Measurements from ENCODE around the gene TCEANC. TPM values are rescaled to one million over a fixed set of nuclear protein-coding genes. Genes with fewer than 3 reads are reported as not detected.

TCEANC gene
- total RNA-seq, 2 donors from 2014 or later = 1.8 to 3.6 TPM

DNA sequence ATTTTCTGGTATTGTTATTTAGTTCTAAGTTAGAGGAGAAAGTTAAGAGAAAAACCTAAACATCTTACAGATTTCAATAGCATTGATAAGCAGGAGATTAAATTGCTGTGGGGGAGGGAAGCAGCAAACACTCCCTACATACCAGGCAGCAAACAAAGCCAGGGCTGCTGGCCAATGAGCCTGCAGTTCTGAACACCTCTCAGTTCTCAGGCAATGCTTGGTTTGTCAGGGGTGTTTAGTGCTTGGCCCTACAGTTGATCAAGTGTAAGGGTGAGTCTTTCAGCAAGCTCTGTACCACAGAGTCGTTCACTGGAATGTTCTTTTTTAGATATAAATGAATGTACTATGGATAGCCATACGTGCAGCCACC, 45.0 kb upstream of the TCEANC start:
- 81% methylated on average over 2 of the region's 2 CpGs; no CpG with 5 or more reads in 1 of the 2 experiments for whole genome bisulfite sequencing, 2 experiments (ENCODE audit: insufficient coverage in 1 of 2, insufficient read length in 1 of 2)
- peak overlapping the region; percentile 9 for H3K27ac Mint-ChIP-seq
- H3K4me1 ChIP-seq (ENCODE audit: control insufficient read depth, insufficient read depth, low read length) = peaks cover 6% of the 10 kb centered on the region
- no peak overlapping the region for H3K4me3 Mint-ChIP-seq
- H3K9ac ChIP-seq (ENCODE audit: extremely low read depth, low read length, poor library complexity, severe bottlenecking) = no peak overlapping the region
- H3K36me3 Mint-ChIP-seq (ENCODE audit: low read depth) = no peaks in the 10 kb centered on the region
- H3K27me3 Mint-ChIP-seq (ENCODE audit: insufficient read depth) = no peaks in the 10 kb centered on the region
- no peaks in the 10 kb centered on the region for H3K36me3 ChIP-seq (ENCODE audit: control insufficient read depth, insufficient read depth, low read length)
- no peak overlapping the region for H3K27ac ChIP-seq (ENCODE audit: low read depth, low read length)
- H3K27me3 ChIP-seq (ENCODE audit: control insufficient read depth, insufficient read depth, low read length, poor library complexity, severe bottlenecking) = no peaks in the 10 kb centered on the region
- H3K4me1 Mint-ChIP-seq = peaks cover 13% of the 10 kb centered on the region
- no peak overlapping the region for H3K4me3 ChIP-seq (ENCODE audit: low read length)
- peaks cover 23% of the 10 kb centered on the region for H3K9me3 Mint-ChIP-seq
- DNase-seq = peak; percentile 54
- TF ChIP-seq, protein P1, sequence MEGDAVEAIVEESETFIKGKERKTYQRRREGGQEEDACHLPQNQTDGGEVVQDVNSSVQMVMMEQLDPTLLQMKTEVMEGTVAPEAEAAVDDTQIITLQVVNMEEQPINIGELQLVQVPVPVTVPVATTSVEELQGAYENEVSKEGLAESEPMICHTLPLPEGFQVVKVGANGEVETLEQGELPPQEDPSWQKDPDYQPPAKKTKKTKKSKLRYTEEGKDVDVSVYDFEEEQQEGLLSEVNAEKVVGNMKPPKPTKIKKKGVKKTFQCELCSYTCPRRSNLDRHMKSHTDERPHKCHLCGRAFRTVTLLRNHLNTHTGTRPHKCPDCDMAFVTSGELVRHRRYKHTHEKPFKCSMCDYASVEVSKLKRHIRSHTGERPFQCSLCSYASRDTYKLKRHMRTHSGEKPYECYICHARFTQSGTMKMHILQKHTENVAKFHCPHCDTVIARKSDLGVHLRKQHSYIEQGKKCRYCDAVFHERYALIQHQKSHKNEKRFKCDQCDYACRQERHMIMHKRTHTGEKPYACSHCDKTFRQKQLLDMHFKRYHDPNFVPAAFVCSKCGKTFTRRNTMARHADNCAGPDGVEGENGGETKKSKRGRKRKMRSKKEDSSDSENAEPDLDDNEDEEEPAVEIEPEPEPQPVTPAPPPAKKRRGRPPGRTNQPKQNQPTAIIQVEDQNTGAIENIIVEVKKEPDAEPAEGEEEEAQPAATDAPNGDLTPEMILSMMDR (conservative IDR thresholded peaks at IDR 0.05) = no peak
- no peaks in the 10 kb centered on the region for H3K9me3 ChIP-seq (ENCODE audit: control insufficient read depth, low read length)

DNA sequence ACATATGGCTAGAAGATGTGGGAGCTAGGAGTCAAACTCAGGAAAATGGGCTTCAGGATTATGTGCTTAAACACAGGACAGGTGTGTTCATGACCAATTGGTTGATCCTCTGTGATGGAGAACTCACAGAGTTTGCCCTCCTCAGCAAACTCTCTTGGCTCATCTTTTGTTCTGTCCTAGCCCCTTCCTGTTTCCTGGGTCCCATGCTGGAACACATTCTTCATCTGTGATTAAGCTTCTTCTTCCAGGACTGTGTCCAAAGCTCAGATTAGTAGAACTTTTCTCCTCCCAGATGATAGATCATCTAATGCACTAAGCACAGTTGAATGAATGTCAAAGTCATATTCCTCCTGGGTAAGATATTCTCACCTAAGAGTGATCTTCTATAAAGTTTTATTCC, 38.8 kb upstream of the TCEANC start:
- Histone ChIP-seq H3K27me3 (ENCODE audit: control insufficient read depth, insufficient read depth, low read length, poor library complexity, severe bottlenecking) (no peaks in the 10 kb centered on the region), H3K4me1 (ENCODE audit: control insufficient read depth, insufficient read depth, low read length) (no peaks in the 10 kb centered on the region), H3K27ac (ENCODE audit: low read depth, low read length) (no peak overlapping the region), H3K9ac (ENCODE audit: extremely low read depth, low read length, poor library complexity, severe bottlenecking) (no peak overlapping the region), H3K9me3 (ENCODE audit: control insufficient read depth, low read length) (no peaks in the 10 kb centered on the region), H3K4me3 (ENCODE audit: low read length) (no peak overlapping the region), H3K36me3 (ENCODE audit: control insufficient read depth, insufficient read depth, low read length) (no peaks in the 10 kb centered on the region)
- Mint-ChIP-seq H3K27me3 (ENCODE audit: insufficient read depth) (no peaks in the 10 kb centered on the region), H3K4me1 (no peaks in the 10 kb centered on the region), H3K27ac (no peak overlapping the region), H3K36me3 (ENCODE audit: low read depth) (no peaks in the 10 kb centered on the region), H3K9me3 (peaks cover 51% of the 10 kb centered on the region), H3K4me3 (no peak overlapping the region)
- DNase-seq = no peak
- TF ChIP-seq, protein P1 (conservative IDR thresholded peaks at IDR 0.05) = no peak

GRCh38 chrX:13620207-13620606, 32.7 kb upstream of the TCEANC start:
- Histone ChIP-seq H3K4me3 (ENCODE audit: low read length) (no peak overlapping the region), H3K9ac (ENCODE audit: extremely low read depth, low read length, poor library complexity, severe bottlenecking) (no peak overlapping the region), H3K36me3 (ENCODE audit: control insufficient read depth, insufficient read depth, low read length) (no peaks in the 10 kb centered on the region), H3K27ac (ENCODE audit: low read depth, low read length) (no peak overlapping the region), H3K9me3 (ENCODE audit: control insufficient read depth, low read length) (no peaks in the 10 kb centered on the region), H3K4me1 (ENCODE audit: control insufficient read depth, insufficient read depth, low read length) (no peaks in the 10 kb centered on the region), H3K27me3 (ENCODE audit: control insufficient read depth, insufficient read depth, low read length, poor library complexity, severe bottlenecking) (no peaks in the 10 kb centered on the region)
- Mint-ChIP-seq H3K27ac (no peak overlapping the region), H3K27me3 (ENCODE audit: insufficient read depth) (no peaks in the 10 kb centered on the region), H3K4me3 (no peak overlapping the region), H3K4me1 (no peaks in the 10 kb centered on the region), H3K9me3 (peaks cover 57% of the 10 kb centered on the region), H3K36me3 (ENCODE audit: low read depth) (no peaks in the 10 kb centered on the region)
- TF ChIP-seq, protein P1 (conservative IDR thresholded peaks at IDR 0.05) = no peak
- WGBS, 2 experiments (ENCODE audit: insufficient coverage in 1 of 2, insufficient read length in 1 of 2) = 14 to 31% methylated on average over 1 of the region's 1 CpG
- no peak for DNase-seq

Data from endodermal cell (in vitro differentiated cells).